ENCODE data around the gene NUDT15. TPM values are rescaled to one million over a fixed set of nuclear protein-coding genes. Genes with fewer than 3 reads are reported as not detected.

The NUDT15 gene
- total RNA-seq, 2 donors from 2014 or later: 8.8 to 9.7 TPM

DNA sequence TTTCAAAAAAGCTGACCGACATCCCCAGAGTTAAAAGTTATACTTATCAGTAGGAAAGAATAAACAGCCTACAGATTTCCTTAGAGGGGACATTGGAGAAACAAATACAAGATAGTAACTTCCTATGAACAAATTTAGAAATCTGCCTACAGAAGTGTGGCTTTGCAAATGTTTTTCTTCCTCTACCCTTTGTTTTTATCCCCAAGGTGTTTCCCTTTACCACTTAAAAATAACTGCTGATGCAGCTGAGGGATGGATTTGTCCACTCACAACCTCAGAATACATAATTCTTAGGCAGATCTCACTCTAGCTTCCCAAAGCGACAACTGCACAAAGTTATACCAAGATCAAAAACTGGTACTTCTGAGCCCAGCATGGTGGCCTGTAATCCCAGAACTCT is 36.5 kb downstream of the NUDT15 start:
- Histone ChIP-seq H3K4me1 (ENCODE audit: control insufficient read depth in 1 of 2, low read depth in 2 of 2) (no peaks in the 10 kb centered on the region), H3K36me3 (peaks cover 50% of the 10 kb centered on the region), H3K4me3 (no peak overlapping the region), H3K27ac (no peak overlapping the region), H3K9me3 (peaks cover 16% of the 10 kb centered on the region), H3K27me3 (replicated peaks; ENCODE audit: insufficient read depth) (no peaks in the 10 kb centered on the region)
- ATAC-seq (ENCODE audit: insufficient number of reproducible peaks, low FRiP score, low read depth): no peak
- no peak for DNase-seq (ENCODE audit: low spot score)
- TF ChIP-seq, protein P1, sequence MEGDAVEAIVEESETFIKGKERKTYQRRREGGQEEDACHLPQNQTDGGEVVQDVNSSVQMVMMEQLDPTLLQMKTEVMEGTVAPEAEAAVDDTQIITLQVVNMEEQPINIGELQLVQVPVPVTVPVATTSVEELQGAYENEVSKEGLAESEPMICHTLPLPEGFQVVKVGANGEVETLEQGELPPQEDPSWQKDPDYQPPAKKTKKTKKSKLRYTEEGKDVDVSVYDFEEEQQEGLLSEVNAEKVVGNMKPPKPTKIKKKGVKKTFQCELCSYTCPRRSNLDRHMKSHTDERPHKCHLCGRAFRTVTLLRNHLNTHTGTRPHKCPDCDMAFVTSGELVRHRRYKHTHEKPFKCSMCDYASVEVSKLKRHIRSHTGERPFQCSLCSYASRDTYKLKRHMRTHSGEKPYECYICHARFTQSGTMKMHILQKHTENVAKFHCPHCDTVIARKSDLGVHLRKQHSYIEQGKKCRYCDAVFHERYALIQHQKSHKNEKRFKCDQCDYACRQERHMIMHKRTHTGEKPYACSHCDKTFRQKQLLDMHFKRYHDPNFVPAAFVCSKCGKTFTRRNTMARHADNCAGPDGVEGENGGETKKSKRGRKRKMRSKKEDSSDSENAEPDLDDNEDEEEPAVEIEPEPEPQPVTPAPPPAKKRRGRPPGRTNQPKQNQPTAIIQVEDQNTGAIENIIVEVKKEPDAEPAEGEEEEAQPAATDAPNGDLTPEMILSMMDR (IDR thresholded peaks at IDR 0.05): no peak

DNA sequence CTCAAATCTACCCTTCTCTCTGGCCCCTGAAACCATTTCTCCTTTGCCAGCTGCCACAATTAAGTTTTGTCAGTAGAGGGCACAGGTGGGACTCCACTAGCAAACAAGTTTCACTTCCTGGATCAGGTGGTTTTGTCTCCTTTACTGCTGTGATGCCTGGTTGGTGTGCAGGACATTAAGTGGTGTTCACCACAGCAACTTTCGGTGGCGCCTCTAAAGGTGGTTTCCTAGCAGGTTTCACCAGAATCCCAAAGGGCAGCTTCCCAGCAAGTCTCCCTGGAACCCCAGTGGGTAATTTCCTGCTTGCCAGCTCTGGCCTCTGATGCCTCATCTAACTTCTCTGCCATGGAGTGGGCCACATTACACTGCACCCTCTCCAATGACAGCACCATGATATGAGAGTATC is 40.7 kb downstream of the NUDT15 start:
- H3K36me3 ChIP-seq: peaks cover 50% of the 10 kb centered on the region
- ATAC-seq (ENCODE audit: insufficient number of reproducible peaks, low FRiP score, low read depth): no peak

DNA sequence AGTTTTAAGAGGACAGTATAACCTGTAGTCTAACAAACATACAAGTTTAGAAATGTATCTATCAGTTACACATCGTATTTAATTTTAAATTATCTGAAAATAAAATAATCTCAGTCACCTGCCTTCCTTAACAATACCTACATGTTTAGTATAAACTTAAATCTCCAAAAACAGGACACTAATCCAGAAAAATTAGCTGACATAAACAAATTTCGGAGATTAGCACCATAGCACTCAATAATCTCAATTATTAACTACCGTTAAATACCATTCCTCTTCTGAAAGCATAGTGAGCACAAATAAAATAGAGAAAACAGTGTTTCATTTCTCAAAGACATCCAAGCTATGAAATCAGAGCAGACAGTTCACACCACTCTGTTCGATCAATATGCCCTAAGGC is 44.2 kb downstream of the NUDT15 start:
- no peaks in the 10 kb centered on the region for H3K9me3 ChIP-seq

More for the DNA sequence above, 40.7 kb downstream of the NUDT15 start:
- Histone ChIP-seq H3K4me3 (no peak overlapping the region), H3K27me3 (replicated peaks; ENCODE audit: insufficient read depth) (no peaks in the 10 kb centered on the region), H3K27ac (no peak overlapping the region), H3K9me3 (no peaks in the 10 kb centered on the region), H3K4me1 (ENCODE audit: control insufficient read depth in 1 of 2, low read depth in 2 of 2) (no peaks in the 10 kb centered on the region)
- TF ChIP-seq, protein P1 (IDR thresholded peaks at IDR 0.05): no peak
- no peak for DNase-seq (ENCODE audit: low spot score)

DNA sequence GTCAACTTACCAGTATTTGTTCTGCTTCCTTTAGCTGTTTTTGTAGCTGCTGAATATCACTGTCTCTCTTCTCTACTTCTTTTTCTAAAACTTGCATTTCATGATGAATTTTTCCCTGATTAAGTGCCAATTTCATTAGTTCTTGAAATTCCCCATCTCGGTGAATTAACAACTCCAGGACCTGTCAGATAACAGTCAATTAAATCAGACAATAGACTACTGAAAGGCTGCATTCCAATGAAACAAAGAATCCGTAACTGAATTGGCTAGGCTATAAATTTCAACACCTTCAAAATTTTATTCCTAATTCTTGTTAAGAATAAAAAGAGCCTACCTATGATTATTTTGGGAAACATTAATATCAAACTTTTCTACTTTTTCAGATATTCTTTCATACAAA is 48.7 kb downstream of the NUDT15 start:
- H3K4me3 ChIP-seq: no peak overlapping the region
- no peaks in the 10 kb centered on the region for H3K9me3 ChIP-seq
- ATAC-seq (ENCODE audit: insufficient number of reproducible peaks, low FRiP score, low read depth): no peak
- H3K27ac ChIP-seq: no peak overlapping the region
- DNase-seq (ENCODE audit: low spot score): no peak
- peaks cover 7 to 13% of the 10 kb centered on the region in 2 donors for H3K4me1 ChIP-seq (ENCODE audit: control insufficient read depth in 1 of 2, low read depth in 2 of 2)
- TF ChIP-seq, protein P1 (IDR thresholded peaks at IDR 0.05): no peak
- H3K27me3 ChIP-seq (replicated peaks; ENCODE audit: insufficient read depth): no peaks in the 10 kb centered on the region
- H3K36me3 ChIP-seq: peaks cover 25% of the 10 kb centered on the region

More for the DNA sequence above, 44.2 kb downstream of the NUDT15 start:
- no peak for ATAC-seq (ENCODE audit: insufficient number of reproducible peaks, low FRiP score, low read depth)
- DNase-seq (ENCODE audit: low spot score): no peak
- H3K4me1 ChIP-seq (ENCODE audit: control insufficient read depth in 1 of 2, low read depth in 2 of 2): no peaks in the 10 kb centered on the region
- H3K4me3 ChIP-seq: no peak overlapping the region
- H3K27me3 ChIP-seq (replicated peaks; ENCODE audit: insufficient read depth): no peaks in the 10 kb centered on the region
- TF ChIP-seq, protein P1 (IDR thresholded peaks at IDR 0.05): no peak
- H3K27ac ChIP-seq: no peak overlapping the region
- peaks cover 50% of the 10 kb centered on the region for H3K36me3 ChIP-seq

DNA sequence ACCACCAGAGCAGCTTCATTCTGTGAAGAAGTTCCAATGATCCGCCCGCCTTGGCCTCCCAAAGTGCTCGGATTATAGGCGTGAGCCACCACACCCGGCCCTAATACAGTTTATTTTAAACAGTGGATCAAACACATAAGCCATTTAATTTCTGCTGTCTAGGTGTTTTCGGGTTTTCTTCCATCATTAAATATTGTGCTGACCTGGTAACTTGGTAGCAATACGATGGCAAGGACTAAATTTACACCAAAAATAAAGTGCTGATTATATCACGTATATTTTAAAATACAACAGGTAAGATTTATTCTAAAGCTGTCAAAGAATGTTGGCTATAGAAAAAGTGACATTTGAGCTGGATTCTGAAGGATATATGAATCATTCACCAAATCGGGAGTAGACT is 56.1 kb downstream of the NUDT15 start:
- TF ChIP-seq, protein P1 (IDR thresholded peaks at IDR 0.05): no peak
- H3K36me3 ChIP-seq: no peaks in the 10 kb centered on the region
- no peak for DNase-seq (ENCODE audit: low spot score)
- no peak overlapping the region for H3K27ac ChIP-seq
- peak overlapping the region; percentile 94 for H3K4me3 ChIP-seq
- ATAC-seq (ENCODE audit: insufficient number of reproducible peaks, low FRiP score, low read depth): no peak
- H3K4me1 ChIP-seq (ENCODE audit: control insufficient read depth in 1 of 2, low read depth in 2 of 2): peaks cover 26 to 29% of the 10 kb centered on the region in 2 donors
- no peaks in the 10 kb centered on the region for H3K9me3 ChIP-seq
- no peaks in the 10 kb centered on the region for H3K27me3 ChIP-seq (replicated peaks; ENCODE audit: insufficient read depth)

Data from thoracic aorta (tissue), 2 donors.